HG02798 (cell line): Measurements from ENCODE around the gene TRAPPC14.

ENCODE experiments used
- ATAC-seq: cut with Tn5 transposase; IDR thresholded peaks from one replicate; pipeline ENCODE4 v1.9.1; 2021; ENCODE audit warnings: mild to moderate bottlenecking; ENCODE audit not compliant: unreplicated experiment, poor library complexity

The TRAPPC14 gene

GRCh38 chr7:100126931-100127865 is 31.3 kb downstream of the TRAPPC14 start, which contains the start of gene MBLAC1:
TSS of gene MBLAC1 (plus strand) at chr7:100126967. CDS start at chr7:100127396, 429 bp downstream.
- peak; percentile 66 for ATAC-seq

DNA sequence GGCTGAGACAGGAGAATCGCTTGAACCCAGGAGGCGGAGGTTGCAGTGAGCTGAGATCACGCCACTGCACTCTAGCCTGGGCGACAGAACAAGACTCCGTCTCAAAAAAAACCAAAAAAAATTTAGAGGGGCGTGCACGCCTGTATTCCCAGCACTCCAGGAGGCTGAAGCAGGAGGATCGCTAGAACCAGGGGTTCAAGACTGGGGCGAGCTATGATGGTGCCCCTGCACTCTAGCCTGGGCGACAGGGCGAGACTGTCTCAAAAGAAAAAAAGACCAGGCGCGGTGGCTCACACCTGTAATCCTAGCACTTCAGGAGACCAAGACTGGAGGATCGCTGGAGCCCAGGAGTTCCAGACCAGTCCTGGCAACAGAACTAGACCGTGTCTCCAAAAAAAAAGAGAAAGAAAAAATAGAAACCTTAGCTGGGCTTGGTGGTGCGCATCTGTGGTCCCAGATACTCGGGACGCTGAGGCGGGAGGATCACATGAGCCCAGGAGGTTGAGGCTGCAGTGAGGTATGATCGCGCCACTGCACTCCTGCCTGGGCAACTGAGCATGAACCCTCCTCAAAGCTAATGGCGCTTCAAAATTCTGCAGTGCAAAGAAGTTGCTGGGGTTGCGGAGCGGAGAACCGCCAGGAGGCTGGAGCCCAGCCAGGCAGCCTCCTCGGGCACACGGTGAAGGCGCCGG is 32.1 kb downstream of the TRAPPC14 start:
- no peak for ATAC-seq

- no peak for ATAC-seq
Observed at GRCh38 chr7:100124301-100125230, 34.0 kb downstream of the TRAPPC14 start.

DNA sequence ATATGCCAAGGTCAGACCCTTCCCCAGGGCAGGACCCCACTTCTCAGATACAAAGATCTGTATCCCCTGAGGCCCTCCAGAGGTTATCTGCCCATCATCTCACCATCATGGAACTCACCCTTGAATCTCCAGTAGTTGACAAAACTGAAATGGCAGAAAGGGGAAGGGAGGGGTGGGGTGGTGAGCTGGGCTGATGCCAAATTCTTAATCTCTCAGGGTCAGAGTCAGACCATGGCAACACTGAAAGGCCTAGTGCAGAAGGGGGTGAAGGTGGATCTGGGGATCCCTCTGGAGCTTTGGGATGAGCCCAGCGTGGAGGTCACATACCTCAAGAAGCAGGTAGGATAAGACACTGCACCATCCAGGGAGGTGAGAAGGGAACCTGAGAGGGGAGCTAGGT is 36.0 kb downstream of the TRAPPC14 start:
- ATAC-seq, result no peak

GRCh38 chr7:100122067-100122466 is 36.5 kb downstream of the TRAPPC14 start:
- ATAC-seq, result no peak

- no peak for ATAC-seq
Observed at GRCh38 chr7:100120733-100121036, 37.8 kb downstream of the TRAPPC14 start.

GRCh38 chr7:100119970-100120732 is 38.4 kb downstream of the TRAPPC14 start:
- ATAC-seq, result peak; percentile 14

GRCh38 chr7:100119072-100119969 is 39.2 kb downstream of the TRAPPC14 start, which contains the start of the genes CNPY4 and TAF6:
TSS of gene CNPY4 (plus strand) at chr7:100119634. CDS start at chr7:100119745, 111 bp downstream.
TSS of gene TAF6 (minus strand) at chr7:100119358. CDS start at chr7:100114209, 5,149 bp downstream.
- ATAC-seq, result peak; percentile 87

DNA sequence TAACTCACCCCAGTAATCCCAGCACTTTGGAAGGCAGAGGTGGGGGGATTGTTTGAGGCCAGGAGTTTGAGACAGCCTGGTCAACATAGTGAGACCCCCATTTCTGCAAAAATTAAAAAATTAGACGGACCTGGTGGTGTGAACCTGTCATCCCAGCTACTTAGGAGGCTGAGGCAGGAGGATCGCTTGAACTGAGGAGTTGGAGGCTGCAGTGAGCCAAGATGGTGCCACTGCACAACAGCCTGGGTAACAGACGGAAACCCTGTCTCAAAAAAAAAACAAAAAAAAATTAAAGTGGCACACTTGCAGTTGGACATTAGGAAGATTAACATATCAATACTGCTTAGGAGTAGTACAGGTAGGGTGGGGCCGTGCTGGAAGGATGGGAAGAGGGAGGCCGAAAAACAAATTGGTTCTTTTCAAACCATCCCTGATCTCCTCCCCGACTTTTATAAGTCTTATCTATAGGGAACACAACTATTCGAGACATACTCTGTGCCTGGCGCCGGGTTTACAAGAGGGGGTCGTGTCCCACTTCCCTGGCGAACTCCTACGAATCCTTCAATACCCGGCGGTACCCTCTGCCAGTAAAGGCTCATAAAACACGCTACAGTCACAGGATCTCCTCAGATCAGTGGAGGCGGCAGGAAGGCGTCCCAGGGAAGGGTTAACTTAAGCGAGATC is 40.0 kb downstream of the TRAPPC14 start:
- ATAC-seq, result no peak

- no peak for ATAC-seq
Observed at GRCh38 chr7:100115026-100115425, 43.5 kb downstream of the TRAPPC14 start.

DNA sequence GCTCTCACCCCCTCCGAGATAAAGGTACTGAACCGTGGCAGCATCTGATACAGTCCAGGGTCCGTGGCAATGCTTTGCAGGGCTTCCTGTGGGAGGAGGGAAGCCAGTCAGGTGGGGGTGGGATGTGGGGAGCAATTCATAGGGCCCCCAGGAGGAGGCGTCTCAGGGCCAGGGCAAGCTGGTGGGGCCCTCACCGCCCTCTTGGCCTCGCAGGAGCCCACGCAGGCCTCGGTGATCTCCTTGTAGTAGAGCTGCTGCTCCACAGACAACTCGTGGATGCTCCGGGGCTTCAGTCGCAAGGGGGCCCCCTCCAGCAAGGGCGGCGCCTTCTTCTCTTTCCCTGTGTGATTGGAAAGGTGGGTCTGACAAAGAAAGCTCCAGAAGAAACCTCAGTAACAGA is 46.6 kb downstream of the TRAPPC14 start:
- ATAC-seq, result no peak

- ATAC-seq, result no peak
Observed at GRCh38 chr7:100111156-100111555, 47.4 kb downstream of the TRAPPC14 start.

GRCh38 chr7:100109521-100110163 is 48.9 kb downstream of the TRAPPC14 start:
- no peak for ATAC-seq

DNA sequence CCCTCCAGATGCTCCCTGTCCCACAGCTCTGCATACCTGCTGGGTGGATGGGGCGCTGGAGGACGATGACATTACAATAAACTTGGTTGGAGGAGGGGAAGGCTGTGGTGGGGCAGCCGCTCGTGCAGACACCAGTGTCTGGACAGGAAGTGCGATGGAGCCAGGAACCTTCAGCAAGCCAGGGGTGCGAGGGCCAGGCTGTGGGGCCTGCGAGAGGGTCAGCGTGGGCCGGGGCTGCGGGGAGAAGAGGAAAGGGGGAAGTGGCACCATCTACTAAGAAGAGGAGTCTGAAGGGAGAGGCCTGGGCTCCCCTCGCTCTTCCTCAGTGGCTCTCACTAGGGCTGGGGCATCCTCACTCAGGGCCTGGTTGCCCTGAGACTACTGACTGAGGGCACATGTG is 50.6 kb downstream of the TRAPPC14 start:
- no peak for ATAC-seq

- no peak for ATAC-seq
Observed at GRCh38 chr7:100107125-100107737, 51.3 kb downstream of the TRAPPC14 start.

- ATAC-seq, result no peak
Observed at GRCh38 chr7:100106633-100107032, 51.9 kb downstream of the TRAPPC14 start.

DNA sequence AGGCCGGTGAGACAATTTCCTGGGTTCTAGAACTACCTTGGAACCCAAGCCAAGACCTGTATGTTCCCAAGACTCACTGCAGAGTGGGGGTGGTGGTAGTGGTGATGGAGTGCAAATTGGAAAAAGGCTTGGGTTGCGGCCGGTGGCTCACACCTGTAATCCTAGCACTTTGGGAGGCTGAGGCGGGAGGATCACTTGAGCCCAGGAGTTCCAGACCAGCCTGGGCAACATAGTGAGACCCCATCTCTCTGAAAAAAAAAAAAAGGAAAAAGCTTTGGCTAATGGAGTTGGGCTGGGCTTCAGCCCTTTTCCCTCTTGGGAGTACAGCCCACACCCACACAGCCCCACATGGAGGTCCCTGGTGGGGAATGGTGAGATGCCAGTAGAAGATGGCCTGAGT is 53.0 kb downstream of the TRAPPC14 start:
- ATAC-seq, result no peak
